Measurements from ENCODE around the gene AHCYL1.

AHCYL1 gene

GRCh38 chr1:110056776-110057175 is 72.2 kb downstream of the AHCYL1 start:
- no peak for TF ChIP-seq CTCF (IDR thresholded peaks at IDR 0.05; ENCODE audit: low read depth, low read length)
- no peak overlapping the region for H3K4me3 ChIP-seq (replicated peaks in 1 of 2; ENCODE audit: low read depth in 2 of 2, low read length in 2 of 2)
- DNase-seq (ENCODE audit: low read depth in 2 of 2), result peak; percentile 27 to 86

GRCh38 chr1:110057963-110058518 is 73.5 kb downstream of the AHCYL1 start:
- no peak for TF ChIP-seq CTCF (IDR thresholded peaks at IDR 0.05; ENCODE audit: low read depth, low read length)
- DNase-seq (ENCODE audit: low read depth in 2 of 2), result no peak
- no peak overlapping the region for H3K4me3 ChIP-seq (replicated peaks in 1 of 2; ENCODE audit: low read depth in 2 of 2, low read length in 2 of 2)

- no peak for DNase-seq (ENCODE audit: low read depth in 2 of 2)
- no peak overlapping the region for H3K4me3 ChIP-seq (replicated peaks in 1 of 2; ENCODE audit: low read depth in 2 of 2, low read length in 2 of 2)
- TF ChIP-seq CTCF (IDR thresholded peaks at IDR 0.05; ENCODE audit: low read depth, low read length), result no peak
Measured at GRCh38 chr1:110058591-110058990, 74.0 kb downstream of the AHCYL1 start.

- no peak overlapping the region for H3K4me3 ChIP-seq (replicated peaks in 1 of 2; ENCODE audit: low read depth in 2 of 2, low read length in 2 of 2)
- TF ChIP-seq CTCF (IDR thresholded peaks at IDR 0.05; ENCODE audit: low read depth, low read length), result no peak
- peak in 1 of 2 donors; percentile 35 for DNase-seq (ENCODE audit: low read depth in 2 of 2)
Measured at GRCh38 chr1:110059133-110059863, 74.7 kb downstream of the AHCYL1 start.

GRCh38 chr1:110060034-110060661 is 75.6 kb downstream of the AHCYL1 start:
- peak in 1 of 2 donors; percentile 46 for DNase-seq (ENCODE audit: low read depth in 2 of 2)
- H3K4me3 ChIP-seq (replicated peaks in 1 of 2; ENCODE audit: low read depth in 2 of 2, low read length in 2 of 2), result no peak overlapping the region
- peak; percentile 86 for TF ChIP-seq CTCF (IDR thresholded peaks at IDR 0.05; ENCODE audit: low read depth, low read length)

- no peak for DNase-seq (ENCODE audit: low read depth in 2 of 2)
- no peak overlapping the region for H3K4me3 ChIP-seq (replicated peaks in 1 of 2; ENCODE audit: low read depth in 2 of 2, low read length in 2 of 2)
- no peak for TF ChIP-seq CTCF (IDR thresholded peaks at IDR 0.05; ENCODE audit: low read depth, low read length)
Measured at GRCh38 chr1:110060662-110061060, 76.1 kb downstream of the AHCYL1 start.

Data from cardiac fibroblast (primary cell).